ENCODE results near the gene CMTR1. TPM values are rescaled to one million over a fixed set of nuclear protein-coding genes. Genes with fewer than 3 reads are reported as not detected.
A peak's percentile ranks its signal among the peaks of the same experiment; 100 is the strongest.

CMTR1 gene
- total and polyA plus RNA-seq, 2 of the 13 experiments (the other 11 are each of a cell fraction or from before 2014, with no cell fraction given), result 19.7 to 55.2 TPM

DNA sequence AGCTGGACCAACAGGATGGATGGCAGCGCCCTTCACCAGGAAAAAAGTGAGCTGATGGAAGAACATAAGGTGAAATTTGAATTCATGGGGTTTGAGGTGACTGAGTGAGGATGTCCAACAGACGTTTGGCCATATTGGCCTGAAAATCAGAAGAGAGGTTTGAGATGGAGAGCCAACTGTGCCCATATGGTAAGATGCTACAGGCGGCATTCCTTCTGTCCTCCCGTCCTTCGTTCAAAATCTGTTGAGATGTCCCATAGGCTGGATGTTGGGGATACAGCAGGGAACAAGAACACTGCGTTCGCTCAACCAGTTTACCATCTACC lies 468 bp upstream of the CMTR1 start (continued):
- TF ChIP-seq, protein P1, sequence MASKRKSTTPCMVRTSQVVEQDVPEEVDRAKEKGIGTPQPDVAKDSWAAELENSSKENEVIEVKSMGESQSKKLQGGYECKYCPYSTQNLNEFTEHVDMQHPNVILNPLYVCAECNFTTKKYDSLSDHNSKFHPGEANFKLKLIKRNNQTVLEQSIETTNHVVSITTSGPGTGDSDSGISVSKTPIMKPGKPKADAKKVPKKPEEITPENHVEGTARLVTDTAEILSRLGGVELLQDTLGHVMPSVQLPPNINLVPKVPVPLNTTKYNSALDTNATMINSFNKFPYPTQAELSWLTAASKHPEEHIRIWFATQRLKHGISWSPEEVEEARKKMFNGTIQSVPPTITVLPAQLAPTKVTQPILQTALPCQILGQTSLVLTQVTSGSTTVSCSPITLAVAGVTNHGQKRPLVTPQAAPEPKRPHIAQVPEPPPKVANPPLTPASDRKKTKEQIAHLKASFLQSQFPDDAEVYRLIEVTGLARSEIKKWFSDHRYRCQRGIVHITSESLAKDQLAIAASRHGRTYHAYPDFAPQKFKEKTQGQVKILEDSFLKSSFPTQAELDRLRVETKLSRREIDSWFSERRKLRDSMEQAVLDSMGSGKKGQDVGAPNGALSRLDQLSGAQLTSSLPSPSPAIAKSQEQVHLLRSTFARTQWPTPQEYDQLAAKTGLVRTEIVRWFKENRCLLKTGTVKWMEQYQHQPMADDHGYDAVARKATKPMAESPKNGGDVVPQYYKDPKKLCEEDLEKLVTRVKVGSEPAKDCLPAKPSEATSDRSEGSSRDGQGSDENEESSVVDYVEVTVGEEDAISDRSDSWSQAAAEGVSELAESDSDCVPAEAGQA (IDR thresholded peaks at IDR 0.05; ENCODE audit: low read depth), result no peak
- TF ChIP-seq, protein P1 (CRISPR knock-in tag; IDR thresholded peaks at IDR 0.05; ENCODE audit: borderline replicate concordance), result no peak
- no peak for TF ChIP-seq ZFP36 (IDR thresholded peaks at IDR 0.05; ENCODE audit: borderline replicate concordance, low read depth, low read length, partially characterized antibody)
- no peak for TF ChIP-seq HES4 (CRISPR knock-in tag; IDR thresholded peaks at IDR 0.05; ENCODE audit: borderline replicate concordance)
- 0 out of 2 replicates have a peak, but pooled peaks have one; percentile 18 for TF ChIP-seq ZNF83 (CRISPR knock-in tag; IDR thresholded peaks at IDR 0.05; ENCODE audit: borderline replicate concordance)
- TF ChIP-seq IKZF1 (IDR thresholded peaks at IDR 0.05), result no peak
- TF ChIP-seq, protein P2, sequence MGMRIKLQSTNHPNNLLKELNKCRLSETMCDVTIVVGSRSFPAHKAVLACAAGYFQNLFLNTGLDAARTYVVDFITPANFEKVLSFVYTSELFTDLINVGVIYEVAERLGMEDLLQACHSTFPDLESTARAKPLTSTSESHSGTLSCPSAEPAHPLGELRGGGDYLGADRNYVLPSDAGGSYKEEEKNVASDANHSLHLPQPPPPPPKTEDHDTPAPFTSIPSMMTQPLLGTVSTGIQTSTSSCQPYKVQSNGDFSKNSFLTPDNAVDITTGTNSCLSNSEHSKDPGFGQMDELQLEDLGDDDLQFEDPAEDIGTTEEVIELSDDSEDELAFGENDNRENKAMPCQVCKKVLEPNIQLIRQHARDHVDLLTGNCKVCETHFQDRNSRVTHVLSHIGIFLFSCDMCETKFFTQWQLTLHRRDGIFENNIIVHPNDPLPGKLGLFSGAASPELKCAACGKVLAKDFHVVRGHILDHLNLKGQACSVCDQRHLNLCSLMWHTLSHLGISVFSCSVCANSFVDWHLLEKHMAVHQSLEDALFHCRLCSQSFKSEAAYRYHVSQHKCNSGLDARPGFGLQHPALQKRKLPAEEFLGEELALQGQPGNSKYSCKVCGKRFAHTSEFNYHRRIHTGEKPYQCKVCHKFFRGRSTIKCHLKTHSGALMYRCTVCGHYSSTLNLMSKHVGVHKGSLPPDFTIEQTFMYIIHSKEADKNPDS (CRISPR knock-in tag; IDR thresholded peaks at IDR 0.05), result 0 out of 2 replicates have a peak, but pooled peaks have one; percentile 24
- no peak for TF ChIP-seq FOXP1 (IDR thresholded peaks at IDR 0.05)
- TF ChIP-seq FOXP1 (CRISPR knock-in tag; IDR thresholded peaks at IDR 0.05), result no peak
- TF ChIP-seq, protein P3, sequence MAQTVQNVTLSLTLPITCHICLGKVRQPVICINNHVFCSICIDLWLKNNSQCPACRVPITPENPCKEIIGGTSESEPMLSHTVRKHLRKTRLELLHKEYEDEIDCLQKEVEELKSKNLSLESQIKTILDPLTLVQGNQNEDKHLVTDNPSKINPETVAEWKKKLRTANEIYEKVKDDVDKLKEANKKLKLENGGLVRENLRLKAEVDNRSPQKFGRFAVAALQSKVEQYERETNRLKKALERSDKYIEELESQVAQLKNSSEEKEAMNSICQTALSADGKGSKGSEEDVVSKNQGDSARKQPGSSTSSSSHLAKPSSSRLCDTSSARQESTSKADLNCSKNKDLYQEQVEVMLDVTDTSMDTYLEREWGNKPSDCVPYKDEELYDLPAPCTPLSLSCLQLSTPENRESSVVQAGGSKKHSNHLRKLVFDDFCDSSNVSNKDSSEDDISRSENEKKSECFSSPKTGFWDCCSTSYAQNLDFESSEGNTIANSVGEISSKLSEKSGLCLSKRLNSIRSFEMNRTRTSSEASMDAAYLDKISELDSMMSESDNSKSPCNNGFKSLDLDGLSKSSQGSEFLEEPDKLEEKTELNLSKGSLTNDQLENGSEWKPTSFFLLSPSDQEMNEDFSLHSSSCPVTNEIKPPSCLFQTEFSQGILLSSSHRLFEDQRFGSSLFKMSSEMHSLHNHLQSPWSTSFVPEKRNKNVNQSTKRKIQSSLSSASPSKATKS (CRISPR knock-in tag; IDR thresholded peaks at IDR 0.05), result no peak
- TF ChIP-seq ZNF124 (CRISPR knock-in tag; IDR thresholded peaks at IDR 0.05), result no peak
- no peak for TF ChIP-seq MAF1 (CRISPR knock-in tag; IDR thresholded peaks at IDR 0.05; ENCODE audit: borderline replicate concordance)
- TF ChIP-seq ZNF605 (CRISPR knock-in tag; IDR thresholded peaks at IDR 0.05), result no peak
- TF ChIP-seq NR3C1 (CRISPR knock-in tag; IDR thresholded peaks at IDR 0.05), result no peak
- no peak for TF ChIP-seq TBL1XR1 (IDR thresholded peaks at IDR 0.05; ENCODE audit: borderline replicate concordance, low read length, partially characterized antibody)
- no peak for TF ChIP-seq FOXO1 (CRISPR knock-in tag; IDR thresholded peaks at IDR 0.05)
- TF ChIP-seq, protein P4, sequence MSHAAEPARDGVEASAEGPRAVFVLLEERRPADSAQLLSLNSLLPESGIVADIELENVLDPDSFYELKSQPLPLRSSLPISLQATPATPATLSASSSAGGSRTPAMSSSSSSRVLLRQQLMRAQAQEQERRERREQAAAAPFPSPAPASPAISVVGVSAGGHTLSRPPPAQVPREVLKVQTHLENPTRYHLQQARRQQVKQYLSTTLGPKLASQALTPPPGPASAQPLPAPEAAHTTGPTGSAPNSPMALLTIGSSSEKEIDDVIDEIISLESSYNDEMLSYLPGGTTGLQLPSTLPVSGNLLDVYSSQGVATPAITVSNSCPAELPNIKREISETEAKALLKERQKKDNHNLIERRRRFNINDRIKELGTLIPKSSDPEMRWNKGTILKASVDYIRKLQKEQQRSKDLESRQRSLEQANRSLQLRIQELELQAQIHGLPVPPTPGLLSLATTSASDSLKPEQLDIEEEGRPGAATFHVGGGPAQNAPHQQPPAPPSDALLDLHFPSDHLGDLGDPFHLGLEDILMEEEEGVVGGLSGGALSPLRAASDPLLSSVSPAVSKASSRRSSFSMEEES (CRISPR knock-in tag; IDR thresholded peaks at IDR 0.05), result no peak
- peak; percentile 51; the same call in 1 of the 2 replicates for TF ChIP-seq MTF2 (CRISPR knock-in tag; IDR thresholded peaks at IDR 0.05; ENCODE audit: borderline replicate concordance)
- no peak for TF ChIP-seq CHD4 (IDR thresholded peaks at IDR 0.05; ENCODE audit: borderline replicate concordance, low read length)

All from HepG2 (cell line).